HepG2 (cell line): ENCODE results near the gene PKD2L1. TPM values are rescaled to one million over a fixed set of nuclear protein-coding genes. Genes with fewer than 3 reads are reported as not detected.

ENCODE experiments used
- ARID4A ChIP-seq: sonication (generic); formaldehyde crosslinking; IDR thresholded peaks from 2 replicates; pipeline ENCODE4 v1.5.0; 2020; ENCODE audit warnings: mild to moderate bottlenecking, missing genetic modification reagents, borderline replicate concordance
- HDAC2 ChIP-seq: sonication (generic); formaldehyde crosslinking; IDR thresholded peaks from 2 replicates; pipeline ENCODE4 v1.4.0; 2020; ENCODE audit warnings: missing genetic modification reagents
- NFIC ChIP-seq: IDR thresholded peaks from 2 replicates; pipeline ENCODE4 v1.6.1; 2012; ENCODE audit warnings: mild to moderate bottlenecking, low read length, inconsistent platforms
- PHF8 ChIP-seq: sonication (generic); formaldehyde crosslinking; IDR thresholded peaks from 2 replicates; pipeline ENCODE4 v1.5.0; 2020; ENCODE audit warnings: missing genetic modification reagents
- PLSCR1 ChIP-seq: sonication (generic); formaldehyde crosslinking; IDR thresholded peaks from 2 replicates; pipeline ENCODE4 v1.5.0; 2020; ENCODE audit warnings: missing genetic modification reagents, mild to moderate bottlenecking, borderline replicate concordance
- POLR2A ChIP-seq, 2 experiments: IDR thresholded peaks; 2 replicates each; pipeline ENCODE4 v1.6.1; 2011; ENCODE audit warnings: low read depth in 2 of 2, low read length in 2 of 2, mild to moderate bottlenecking in 1 of 2, moderate library complexity in 1 of 2; ENCODE audit not compliant: insufficient read depth in 1 of 2
- PTBP1 ChIP-seq: fragments of 200-400 bp; formaldehyde crosslinking; IDR thresholded peaks from 2 replicates; pipeline ENCODE4 v1.6.1; 2018; ENCODE audit warnings: low read length, low read depth; ENCODE audit not compliant: poor library complexity, severe bottlenecking
- SOX13 ChIP-seq, 3 experiments: fragments of 450-650 bp in 1 of 3; sonication (generic) in 1 of 3; formaldehyde crosslinking in 1 of 3; IDR thresholded peaks in 2 of 3; conservative IDR thresholded peaks in 1 of 3; 2 replicates each; pipeline versions ENCODE4 v1.5.0 to v1.6.1; 2016 to 2020; ENCODE audit warnings: antibody characterized with exemption in 1 of 3, mild to moderate bottlenecking in 1 of 3, missing compliant biosample characterization in 1 of 3, missing genetic modification reagents in 1 of 3, moderate library complexity in 1 of 3
- TAF1 ChIP-seq: sonication (generic); formaldehyde crosslinking; IDR thresholded peaks from 2 replicates; pipeline ENCODE4 v1.4.0; 2020; ENCODE audit warnings: missing genetic modification reagents
- ZGPAT ChIP-seq: IDR thresholded peaks from 2 replicates; pipeline ENCODE4 v1.6.1; 2016; ENCODE audit warnings: mild to moderate bottlenecking
- ZNF121 ChIP-seq: sonication (generic); formaldehyde crosslinking; IDR thresholded peaks from 2 replicates; pipeline ENCODE4 v1.5.0; 2020; ENCODE audit warnings: mild to moderate bottlenecking, missing genetic modification reagents
- ZNF691 ChIP-seq: sonication (generic); formaldehyde crosslinking; IDR thresholded peaks from 2 replicates; pipeline ENCODE4 v1.4.0; 2020; ENCODE audit warnings: missing genetic modification reagents, low read depth, mild to moderate bottlenecking, borderline replicate concordance
- polyA plus RNA-seq, 8 experiments: library from polyadenylated mRNA; depleted of rRNA in 3 of 8; stranded (reverse) in 7 of 8; unstranded in 1 of 8; fragments of >200 nt; fragmentation: Illumina TruSeq in 4 of 8; extraction: Trizol in 4 of 8; gene quantifications; 2 replicates each; pipeline versions ENCODE4 v1.2.1 to v1.2.3, GENCODE V29; 2011 to 2016; ENCODE audit warnings: low read depth in 4 of 8, missing spikeins in 1 of 8, mixed read lengths in 1 of 8; ENCODE audit not compliant: insufficient read depth in 1 of 8
- total RNA-seq, 5 experiments: library from RNA; depleted of rRNA; stranded (reverse); fragments of >200 nt; fragmentation: Illumina TruSeq; extraction: Trizol; gene quantifications; 2 replicates each; pipeline ENCODE4 v1.2.3, GENCODE V29; 2016; ENCODE audit warnings: low read depth in 1 of 5

Gene PKD2L1
- total and polyA plus RNA-seq, 2 of the 13 experiments (the other 11 are each of a cell fraction or from before 2014, with no cell fraction given): 0.07 to 0.15 TPM

GRCh38 chr10:100373298-100374199 is 43.5 kb upstream of the PKD2L1 start (continued):
- TF ChIP-seq ZGPAT (CRISPR knock-in tag) (peak; percentile 29; the same call in 1 of the 2 replicates), PHF8 (CRISPR knock-in tag) (peak; percentile 51), PTBP1 (peak; percentile 37), PLSCR1 (CRISPR knock-in tag) (no peak), ARID4A (CRISPR knock-in tag) (peak; percentile 76; the same call in 1 of the 2 replicates), ZNF121 (peak; percentile 98), ZNF691 (peak; percentile 92), NFIC (peak; percentile 71; the same call in 1 of the 2 replicates), POLR2A (IDR thresholded peaks at IDR 0.05; ENCODE audit: insufficient read depth in 1 of 2, low read depth in 2 of 2, low read length in 2 of 2) (peak; percentile 19 to 87; a peak in 3 of 4 replicates), HDAC2 (CRISPR knock-in tag) (peak; percentile 65), TAF1 (CRISPR knock-in tag) (peak; percentile 82; the same call in 1 of the 2 replicates), SOX13 (IDR thresholded peaks at IDR 0.05) (no peak), SOX13 (CRISPR knock-in tag; conservative IDR thresholded peaks at IDR 0.05 in 1 of 2, IDR thresholded peaks at IDR 0.05 in 1 of 2) (peak in 1 of 2 experiments; percentile 59; a peak in 1 of 4 replicates)
